Endothelial cell of umbilical vein (primary cell): Measurements from ENCODE around the gene SRRM2. TPM values are rescaled to one million over a fixed set of nuclear protein-coding genes. Genes with fewer than 3 reads are reported as not detected.

Source experiments
- BruUV-seq: library from RNA; stranded (reverse); fragments of 400-500 nt; replicated peaks from 2 replicates; lab custom pipeline; 2021; lab: Mats Ljungman, UMichigan
- CTCF ChIA-PET: fragments of 300-600, 350-600 bp; sonication (Branson Sonifier 250); formaldehyde crosslinking; loops from one replicate; lab custom pipeline; 2021; ENCODE audit warnings: antibody characterized with exemption, inconsistent platforms; lab: Charles Lee
- POLR2A ChIA-PET: fragments of 300-600, 350-600 bp; sonication (Branson Sonifier 250); formaldehyde crosslinking; loops from one replicate; lab custom pipeline; 2021; ENCODE audit warnings: antibody characterized with exemption, inconsistent platforms; lab: Charles Lee
- DNase-seq: peaks from one replicate; pipeline ENCODE4 v3.0.0-alpha.2; 2011; ENCODE audit warnings: low read depth, low spot score
- FAIRE-seq: peaks from 2 replicates; lab custom pipeline; 2011; peaks lifted over from hg19 to GRCh38; lab: Jason Lieb, UNC
- H2AFZ ChIP-seq: 2 replicates; pipeline ENCODE4 v1.6.0; 2012; ENCODE audit warnings: low read depth, low read length, control low read depth, inconsistent platforms
- H3K27ac ChIP-seq: 2 replicates; pipeline ENCODE4 v1.5.1; 2011; ENCODE audit warnings: low read depth, mild to moderate bottlenecking, control low read depth, low read length, moderate library complexity; ENCODE audit not compliant: insufficient read depth
- H3K27me3 ChIP-seq, 2 experiments: 2 replicates each; pipeline versions ENCODE4 v1.6.0 to v1.6.1; 2011; ENCODE audit warnings: low read length in 2 of 2, mixed read lengths in 1 of 2; ENCODE audit not compliant: control insufficient read depth in 2 of 2, insufficient read depth in 2 of 2
- H3K36me3 ChIP-seq, 2 experiments: 2 replicates in 1 of 2; 3 replicates in 1 of 2; pipeline ENCODE4 v1.5.1; 2011; ENCODE audit warnings: low read length in 2 of 2, mild to moderate bottlenecking in 1 of 2, moderate library complexity in 1 of 2; ENCODE audit not compliant: control insufficient read depth in 2 of 2, insufficient read depth in 2 of 2; ENCODE audit errors: extremely low read depth in 1 of 2
- H3K4me1 ChIP-seq: 3 replicates; pipeline ENCODE4 v1.5.1; 2011; ENCODE audit warnings: mild to moderate bottlenecking, low read length; ENCODE audit not compliant: control insufficient read depth, insufficient read depth; ENCODE audit errors: extremely low read depth
- H3K4me2 ChIP-seq: 2 replicates; pipeline ENCODE4 v1.6.1; 2011; ENCODE audit warnings: low read length, control low read depth, mixed read lengths; ENCODE audit not compliant: insufficient read depth
- H3K4me3 ChIP-seq, 3 experiments: fragments of 200-600 bp in 1 of 3; sonication (generic), shearing (Covaris generic) in 1 of 3; replicated peaks in 1 of 3; 2 replicates each; pipeline ENCODE4 v1.5.1; 2011 to 2016; ENCODE audit warnings: control low read depth in 3 of 3, low read length in 3 of 3, mild to moderate bottlenecking in 2 of 3, inconsistent platforms in 1 of 3, low read depth in 1 of 3, moderate library complexity in 1 of 3; ENCODE audit not compliant: insufficient read depth in 1 of 3
- H3K79me2 ChIP-seq: 2 replicates; pipeline ENCODE4 v1.6.0; 2012; ENCODE audit warnings: low read length, inconsistent platforms; ENCODE audit not compliant: control insufficient read depth, insufficient read depth
- H3K9ac ChIP-seq: replicated peaks from 2 replicates; pipeline ENCODE3; 2011; ENCODE audit warnings: low read length, control low read depth; ENCODE audit not compliant: insufficient read depth; ENCODE audit errors: extremely low read depth
- H3K9me1 ChIP-seq: replicated peaks from 3 replicates; pipeline ENCODE4 v1.6.0; 2011; ENCODE audit warnings: mild to moderate bottlenecking, low read length; ENCODE audit not compliant: control insufficient read depth, insufficient read depth; ENCODE audit errors: extremely low read depth
- H3K9me3 ChIP-seq: replicated peaks from 2 replicates; pipeline ENCODE4 v1.5.1; 2012; ENCODE audit warnings: low read length, inconsistent platforms; ENCODE audit not compliant: control insufficient read depth, insufficient read depth
- H4K20me1 ChIP-seq: replicated peaks from 2 replicates; pipeline ENCODE3; 2011; ENCODE audit warnings: mild to moderate bottlenecking, low read length; ENCODE audit not compliant: control insufficient read depth, insufficient read depth; ENCODE audit errors: extremely low read depth
- EZH2 ChIP-seq: IDR thresholded peaks from 2 replicates; pipeline ENCODE4 v1.6.1; 2012; ENCODE audit warnings: borderline replicate concordance, low read depth, mild to moderate bottlenecking, moderate library complexity, low read length, inconsistent platforms; ENCODE audit not compliant: severe bottlenecking
- FOS ChIP-seq: IDR thresholded peaks from 2 replicates; pipeline ENCODE4 v1.6.1; 2011; ENCODE audit warnings: mild to moderate bottlenecking, low read length, moderate library complexity, borderline replicate concordance; ENCODE audit not compliant: insufficient read depth
- GATA2 ChIP-seq: IDR thresholded peaks from 2 replicates; pipeline ENCODE4 v1.7.0; 2011; ENCODE audit warnings: low read depth, mild to moderate bottlenecking, moderate library complexity, mixed read lengths, low read length; ENCODE audit not compliant: insufficient read length, insufficient read depth
- JUN ChIP-seq: IDR thresholded peaks from 2 replicates; pipeline ENCODE4 v1.6.1; 2011; ENCODE audit warnings: borderline replicate concordance, low read depth; ENCODE audit not compliant: insufficient read length, insufficient read depth
- MYC ChIP-seq: IDR thresholded peaks from one replicate; pipeline ENCODE4 v1.6.1; 2011; ENCODE audit warnings: mild to moderate bottlenecking, low read depth, low read length
- POLR2A ChIP-seq: IDR thresholded peaks from 2 replicates; pipeline ENCODE4 v1.6.1; 2012; ENCODE audit warnings: low read depth, mild to moderate bottlenecking, control low read depth, low read length
- POLR2AphosphoS5 ChIP-seq: IDR thresholded peaks from 2 replicates; pipeline ENCODE4 v1.6.1; 2012; ENCODE audit warnings: low read depth, mild to moderate bottlenecking, control low read depth, low read length, moderate library complexity; ENCODE audit not compliant: insufficient read depth
- dilution Hi-C: fragments of 300-500 bp; cut with MboI; formaldehyde crosslinking; loops from one replicate; pipeline ENCODE4 v1.15.0; 2019; ENCODE audit warnings: low sequenced_read_pairs; ENCODE audit not compliant: extremely low pct_ligation_motif_present
- intact Hi-C: fragments of 100-400 bp; cut with micrococcal nuclease; formaldehyde crosslinking; loops from one replicate; pipeline ENCODE4 v1.10.0; 2022
- polyA plus RNA-seq, 4 experiments: library from polyadenylated mRNA; depleted of rRNA in 3 of 4; stranded (reverse) in 3 of 4; unstranded in 1 of 4; fragments of >200 nt; gene quantifications; 2 replicates each; pipeline versions ENCODE4 v1.2.1 to v1.2.3, GENCODE V29; 2011 to 2012; ENCODE audit warnings: missing spikeins in 1 of 4
- total RNA-seq: library from RNA; stranded (reverse); gene quantifications from 2 replicates; pipeline ENCODE4 v1.2.3, GENCODE V29; 2021
- TF ChIP-seq, protein P1 (sequence below): IDR thresholded peaks from 2 replicates; pipeline ENCODE4 v1.6.1; 2011; ENCODE audit not compliant: insufficient read depth, insufficient read length
- TF ChIP-seq, protein P2 (sequence below), 2 donors: IDR thresholded peaks; 1 replicate in 1 of 2; 2 replicates in 1 of 2; pipeline ENCODE4 v1.5.1; 2011; ENCODE audit warnings: low read length in 2 of 2, mild to moderate bottlenecking in 2 of 2, moderate library complexity in 2 of 2, control low read depth in 1 of 2, inconsistent platforms in 1 of 2, low read depth in 1 of 2; ENCODE audit not compliant: insufficient read depth in 1 of 2; ENCODE audit errors: extremely low read depth in 1 of 2

Gene SRRM2
- total and polyA plus RNA-seq, 2 donors (not counting 3 experiments of a cell fraction or from before 2014, with no cell fraction given): 270 to 483 TPM

DNA sequence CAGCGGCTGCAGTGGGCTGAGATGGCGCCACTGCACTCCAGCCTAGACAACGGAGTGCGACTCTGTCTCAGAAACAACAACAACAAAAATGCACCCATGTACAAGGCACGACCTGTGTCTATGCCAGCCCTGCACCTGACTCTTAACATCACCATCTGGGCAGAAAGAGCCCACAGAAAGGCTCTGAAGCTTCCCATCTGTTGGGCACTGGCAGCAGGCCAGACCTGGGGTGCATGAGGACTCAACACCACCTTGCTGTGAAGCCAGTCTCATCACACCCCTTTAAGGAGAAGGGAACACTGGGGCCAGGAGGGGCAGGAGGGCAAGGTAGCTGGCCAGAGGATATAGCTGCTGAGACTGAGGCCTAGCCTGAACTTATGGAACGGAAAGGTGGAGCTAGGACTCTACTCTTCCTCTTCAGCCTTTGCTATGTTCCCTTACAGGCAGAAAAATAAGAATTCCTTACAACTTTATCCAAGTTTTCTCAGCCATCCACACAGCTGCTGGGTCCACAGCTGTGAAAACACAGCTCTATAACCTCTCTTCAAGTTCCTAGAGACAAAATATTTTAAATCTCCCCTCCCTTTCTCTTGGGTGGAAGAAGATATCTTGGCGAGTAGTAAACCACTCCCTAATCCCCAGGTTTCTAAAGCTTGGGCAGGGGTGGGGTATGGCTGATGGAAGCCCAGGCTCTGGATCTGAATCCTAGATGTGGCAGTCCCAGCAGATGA is 21.9 kb downstream of the SRRM2 start:
- dilution Hi-C loops (no loop called here), intact Hi-C loops (loop anchor here (10.0 kb wide), 1 partner anchor 60 kb away; the partner anchor contains the start of gene ZG16B)
- H3K79me2 ChIP-seq: peaks cover 18% of the 10 kb centered on the region
- BruUV-seq: no TSS peak
- no peaks in the 10 kb centered on the region for H3K27me3 ChIP-seq
- H3K4me3 ChIP-seq: no peak overlapping the region
- no peak for DNase-seq
- no peak overlapping the region for H3K27ac ChIP-seq
- peaks cover 8% of the 10 kb centered on the region for H3K4me1 ChIP-seq
- H3K9me3 ChIP-seq: no peaks in the 10 kb centered on the region
- no peak overlapping the region for H3K4me2 ChIP-seq
- TF ChIP-seq POLR2A (no peak), FOS (no peak), JUN (no peak), GATA2 (no peak), MYC (no peak), POLR2AphosphoS5 (no peak), EZH2 (no peak)
- TF ChIP-seq, protein P1, sequence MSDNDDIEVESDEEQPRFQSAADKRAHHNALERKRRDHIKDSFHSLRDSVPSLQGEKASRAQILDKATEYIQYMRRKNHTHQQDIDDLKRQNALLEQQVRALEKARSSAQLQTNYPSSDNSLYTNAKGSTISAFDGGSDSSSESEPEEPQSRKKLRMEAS: no peak
- TF ChIP-seq, protein P2, sequence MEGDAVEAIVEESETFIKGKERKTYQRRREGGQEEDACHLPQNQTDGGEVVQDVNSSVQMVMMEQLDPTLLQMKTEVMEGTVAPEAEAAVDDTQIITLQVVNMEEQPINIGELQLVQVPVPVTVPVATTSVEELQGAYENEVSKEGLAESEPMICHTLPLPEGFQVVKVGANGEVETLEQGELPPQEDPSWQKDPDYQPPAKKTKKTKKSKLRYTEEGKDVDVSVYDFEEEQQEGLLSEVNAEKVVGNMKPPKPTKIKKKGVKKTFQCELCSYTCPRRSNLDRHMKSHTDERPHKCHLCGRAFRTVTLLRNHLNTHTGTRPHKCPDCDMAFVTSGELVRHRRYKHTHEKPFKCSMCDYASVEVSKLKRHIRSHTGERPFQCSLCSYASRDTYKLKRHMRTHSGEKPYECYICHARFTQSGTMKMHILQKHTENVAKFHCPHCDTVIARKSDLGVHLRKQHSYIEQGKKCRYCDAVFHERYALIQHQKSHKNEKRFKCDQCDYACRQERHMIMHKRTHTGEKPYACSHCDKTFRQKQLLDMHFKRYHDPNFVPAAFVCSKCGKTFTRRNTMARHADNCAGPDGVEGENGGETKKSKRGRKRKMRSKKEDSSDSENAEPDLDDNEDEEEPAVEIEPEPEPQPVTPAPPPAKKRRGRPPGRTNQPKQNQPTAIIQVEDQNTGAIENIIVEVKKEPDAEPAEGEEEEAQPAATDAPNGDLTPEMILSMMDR (IDR thresholded peaks at IDR 0.05; ENCODE audit: extremely low read depth in 1 of 2, insufficient read depth in 1 of 2, low read depth in 1 of 2, low read length in 2 of 2): no peak
- no peaks in the 10 kb centered on the region for H3K9me1 ChIP-seq
- ChIA-PET POLR2A (no interaction called here), CTCF (interaction anchor here (1.1 to 4.5 kb wide), 2 partner anchors 94 to 153 kb away, joined by 3 to 20 read pairs; no protein-coding TSS in a partner anchor)
- peaks cover 12 to 31% of the 10 kb centered on the region in 2 experiments for H3K36me3 ChIP-seq
- no peak overlapping the region for H2AFZ ChIP-seq
- no peaks in the 10 kb centered on the region for H4K20me1 ChIP-seq
- H3K9ac ChIP-seq: no peak overlapping the region
- FAIRE-seq: no peak
